DOHH2 (cell line): ENCODE results near the gene OAT.

ENCODE experiments used
- H3F3A ChIP-seq: fragments of 200-600 bp; sonication (generic), shearing (Covaris generic); 2 replicates; pipeline ENCODE4 v1.6.0; 2016; ENCODE audit warnings: antibody characterized with exemption, mild to moderate bottlenecking; ENCODE audit not compliant: control insufficient read depth, insufficient read depth
- H3K27ac ChIP-seq: fragments of 200-600 bp; sonication (generic); 2 replicates; pipeline ENCODE4 v1.5.1; 2014; ENCODE audit warnings: low read depth, mild to moderate bottlenecking, low read length, moderate library complexity
- H3K27me3 ChIP-seq: fragments of 200-600 bp; sonication (generic); 2 replicates; pipeline ENCODE4 v1.6.1; 2014; ENCODE audit warnings: mild to moderate bottlenecking, low read length, mixed read lengths; ENCODE audit not compliant: control insufficient read depth
- H3K36me3 ChIP-seq: fragments of 200-600 bp; sonication (generic); 2 replicates; pipeline ENCODE4 v1.6.1; 2014; ENCODE audit warnings: mild to moderate bottlenecking, low read length, moderate library complexity, mixed read lengths; ENCODE audit not compliant: control insufficient read depth
- H3K4me1 ChIP-seq: fragments of 200-600 bp; sonication (generic); 2 replicates; pipeline ENCODE4 v1.6.1; 2014; ENCODE audit warnings: mild to moderate bottlenecking, low read length, mixed read lengths; ENCODE audit not compliant: control insufficient read depth
- H3K4me2 ChIP-seq: fragments of 200-600 bp; sonication (generic); 2 replicates; pipeline ENCODE4 v1.6.0; 2014; ENCODE audit warnings: mild to moderate bottlenecking, low read length, moderate library complexity
- H3K4me3 ChIP-seq: fragments of 200-600 bp; sonication (generic); 2 replicates; pipeline ENCODE4 v1.5.1; 2014; ENCODE audit warnings: mild to moderate bottlenecking, low read length, mixed read lengths
- H3K79me2 ChIP-seq: fragments of 200-600 bp; sonication (generic); 2 replicates; pipeline ENCODE4 v1.6.1; 2014; ENCODE audit warnings: mild to moderate bottlenecking, low read length, mixed read lengths; ENCODE audit not compliant: control insufficient read depth
- H3K9me2 ChIP-seq: fragments of 200-600 bp; sonication (generic); replicated peaks from 2 replicates; pipeline ENCODE4 v1.6.1; 2014; ENCODE audit warnings: mild to moderate bottlenecking, low read length, mixed read lengths; ENCODE audit not compliant: control insufficient read depth
- H3K9me3 ChIP-seq: fragments of 200-600 bp; sonication (generic); 2 replicates; pipeline ENCODE4 v1.6.1; 2014; ENCODE audit warnings: antibody characterized with exemption, low read length, mixed read lengths; ENCODE audit not compliant: control insufficient read depth, insufficient read depth
- H4K20me1 ChIP-seq: fragments of 200-600 bp; sonication (generic); 2 replicates; pipeline ENCODE4 v1.6.0; 2014; ENCODE audit warnings: low read depth, mild to moderate bottlenecking, antibody characterized with exemption, low read length, moderate library complexity; ENCODE audit not compliant: control insufficient read depth, insufficient read depth
- EZH2phosphoT487 ChIP-seq: fragments of 200-600 bp; sonication (generic); IDR thresholded peaks from 2 replicates; pipeline ENCODE4 v1.6.1; 2017; ENCODE audit warnings: borderline replicate concordance, mild to moderate bottlenecking, antibody characterized with exemption, low read length, moderate library complexity, mixed read lengths
- TF ChIP-seq, protein P1 (sequence below): fragments of 200-600 bp; sonication (generic); IDR thresholded peaks from one replicate; pipeline ENCODE4 v1.5.1; 2014; ENCODE audit warnings: antibody characterized with exemption, mild to moderate bottlenecking, low read depth, low read length; ENCODE audit not compliant: poor library complexity, severe bottlenecking

Gene OAT

DNA sequence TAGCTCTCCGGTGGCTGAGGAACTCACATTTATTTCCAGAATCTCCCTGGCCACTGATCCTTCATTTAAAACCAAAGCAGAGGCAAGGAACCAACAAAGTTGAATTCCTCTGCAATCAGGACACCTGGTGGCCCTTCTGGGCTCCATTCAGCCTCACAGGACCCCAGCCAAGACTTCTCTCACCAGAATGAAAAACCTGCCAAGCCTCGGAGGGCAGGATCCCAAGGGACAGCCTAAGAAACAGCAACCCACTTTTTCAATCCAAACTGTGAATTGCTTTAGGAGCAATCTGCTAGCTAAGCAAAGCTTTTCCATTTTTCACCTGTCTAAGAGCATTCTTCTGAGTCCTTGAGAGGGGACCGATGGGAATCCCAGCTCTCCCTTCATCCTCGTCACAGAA, 34.6 kb downstream of the OAT start:
- H3K4me1 ChIP-seq, result peaks cover 3% of the 10 kb centered on the region
- H3K27me3 ChIP-seq, result peaks cover 21% of the 10 kb centered on the region
- H4K20me1 ChIP-seq, result no peaks in the 10 kb centered on the region
- H3K79me2 ChIP-seq, result no peaks in the 10 kb centered on the region
- H3K9me2 ChIP-seq, result no peaks in the 10 kb centered on the region
- no peaks in the 10 kb centered on the region for H3K36me3 ChIP-seq
- no peaks in the 10 kb centered on the region for H3F3A ChIP-seq
- no peak overlapping the region for H3K27ac ChIP-seq
- H3K4me2 ChIP-seq, result no peak overlapping the region
- H3K9me3 ChIP-seq, result no peaks in the 10 kb centered on the region
- no peak for TF ChIP-seq EZH2phosphoT487
- TF ChIP-seq, protein P1, sequence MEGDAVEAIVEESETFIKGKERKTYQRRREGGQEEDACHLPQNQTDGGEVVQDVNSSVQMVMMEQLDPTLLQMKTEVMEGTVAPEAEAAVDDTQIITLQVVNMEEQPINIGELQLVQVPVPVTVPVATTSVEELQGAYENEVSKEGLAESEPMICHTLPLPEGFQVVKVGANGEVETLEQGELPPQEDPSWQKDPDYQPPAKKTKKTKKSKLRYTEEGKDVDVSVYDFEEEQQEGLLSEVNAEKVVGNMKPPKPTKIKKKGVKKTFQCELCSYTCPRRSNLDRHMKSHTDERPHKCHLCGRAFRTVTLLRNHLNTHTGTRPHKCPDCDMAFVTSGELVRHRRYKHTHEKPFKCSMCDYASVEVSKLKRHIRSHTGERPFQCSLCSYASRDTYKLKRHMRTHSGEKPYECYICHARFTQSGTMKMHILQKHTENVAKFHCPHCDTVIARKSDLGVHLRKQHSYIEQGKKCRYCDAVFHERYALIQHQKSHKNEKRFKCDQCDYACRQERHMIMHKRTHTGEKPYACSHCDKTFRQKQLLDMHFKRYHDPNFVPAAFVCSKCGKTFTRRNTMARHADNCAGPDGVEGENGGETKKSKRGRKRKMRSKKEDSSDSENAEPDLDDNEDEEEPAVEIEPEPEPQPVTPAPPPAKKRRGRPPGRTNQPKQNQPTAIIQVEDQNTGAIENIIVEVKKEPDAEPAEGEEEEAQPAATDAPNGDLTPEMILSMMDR, result no peak
- H3K4me3 ChIP-seq, result no peak overlapping the region

DNA sequence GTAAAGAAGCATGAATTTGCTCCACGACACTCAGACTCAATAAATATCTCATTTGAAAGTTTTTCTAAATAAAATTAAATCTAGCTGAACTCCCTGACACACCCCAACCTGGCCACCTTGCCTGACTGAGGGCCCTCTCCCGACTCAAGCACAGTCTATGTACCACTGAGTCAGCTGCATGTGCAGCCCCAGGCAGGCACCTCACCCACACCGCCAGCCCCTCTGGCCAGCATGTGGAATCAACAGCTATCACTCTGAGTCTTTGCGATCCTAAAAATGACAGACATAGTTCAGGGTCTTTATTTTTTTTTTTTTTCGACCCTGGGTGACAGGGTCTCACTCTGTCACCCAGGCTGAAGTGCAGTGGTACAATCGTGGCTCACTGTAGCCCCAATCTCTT, 35.2 kb downstream of the OAT start:
- no peak overlapping the region for H3K4me3 ChIP-seq
- no peaks in the 10 kb centered on the region for H3K4me1 ChIP-seq
- H3K36me3 ChIP-seq, result no peaks in the 10 kb centered on the region
- no peak for TF ChIP-seq EZH2phosphoT487
- TF ChIP-seq, protein P1, result no peak
- no peaks in the 10 kb centered on the region for H3F3A ChIP-seq
- H3K9me2 ChIP-seq, result no peaks in the 10 kb centered on the region
- H3K4me2 ChIP-seq, result no peak overlapping the region
- no peaks in the 10 kb centered on the region for H4K20me1 ChIP-seq
- H3K27me3 ChIP-seq, result peaks cover 25% of the 10 kb centered on the region
- H3K9me3 ChIP-seq, result no peaks in the 10 kb centered on the region
- no peak overlapping the region for H3K27ac ChIP-seq
- H3K79me2 ChIP-seq, result no peaks in the 10 kb centered on the region

DNA sequence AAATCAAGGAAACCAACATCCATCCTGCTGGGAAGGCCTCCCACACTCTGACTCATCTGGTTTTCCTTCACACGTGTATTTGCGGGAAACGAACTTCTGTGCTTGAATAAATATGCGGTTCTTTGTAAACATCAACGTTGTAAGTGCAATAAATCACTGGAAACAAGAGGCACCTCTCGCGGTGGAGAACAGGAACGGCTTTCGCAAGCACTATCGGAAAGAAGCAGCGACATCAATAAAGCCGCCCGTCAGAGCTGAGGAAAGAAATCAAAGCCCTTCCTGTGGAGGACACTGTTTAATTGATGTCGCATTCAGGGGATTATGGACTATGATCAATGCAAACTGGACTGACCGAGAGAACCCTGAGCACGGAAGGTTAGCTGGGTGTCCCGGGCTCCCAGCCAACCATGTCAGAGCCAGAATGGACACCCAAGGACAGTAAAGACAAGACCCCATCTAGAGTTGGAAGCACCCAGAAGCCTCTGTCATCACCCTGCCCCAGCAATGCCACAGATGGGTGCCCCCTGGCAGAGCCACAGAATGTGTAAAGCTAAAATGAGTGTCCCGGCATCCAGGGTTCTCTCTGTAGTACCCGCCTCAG, 37.6 kb downstream of the OAT start:
- Histone ChIP-seq H3K9me2 (no peaks in the 10 kb centered on the region), H3F3A (no peaks in the 10 kb centered on the region), H3K27ac (no peak overlapping the region), H3K9me3 (no peaks in the 10 kb centered on the region), H3K4me2 (no peak overlapping the region), H3K4me3 (no peak overlapping the region), H3K79me2 (no peaks in the 10 kb centered on the region), H3K4me1 (no peaks in the 10 kb centered on the region), H4K20me1 (no peaks in the 10 kb centered on the region), H3K36me3 (no peaks in the 10 kb centered on the region), H3K27me3 (peaks cover 25% of the 10 kb centered on the region)
- TF ChIP-seq, protein P1, result no peak
- no peak for TF ChIP-seq EZH2phosphoT487
